ENCODE data around the gene BPI. TPM values are rescaled to one million over a fixed set of nuclear protein-coding genes. Genes with fewer than 3 reads are reported as not detected.

Gene BPI
- total RNA-seq, 4 donors from 2014 or later: not detected

GRCh38 chr20:38293491-38294065 is 10.4 kb upstream of the BPI start:
- WGBS, 2 donors (ENCODE audit: low coverage in 1 of 2): 63 to 89% methylated on average over 3 to 7 of the region's 7 CpGs
- Histone ChIP-seq H3K4me3 (no peak overlapping the region), H3K27me3 (peaks cover 17% of the 10 kb centered on the region), H3K36me3 (no peaks in the 10 kb centered on the region), H3K9me3 (no peaks in the 10 kb centered on the region), H3K27ac (no peak overlapping the region), H3K4me1 (no peaks in the 10 kb centered on the region)
- no peak for DNase-seq
- in situ Hi-C loops (cut with MboI; ENCODE audit: low pct_ligation_motif_present in 1 of 4, low pct_unique_long_range_greater_than_20kb in 1 of 4, low sequenced_read_pairs in 3 of 4) (no loop called here), intact Hi-C loops (cut with DNase I; ENCODE audit: low total_unique reads) (no loop called here)
- TF ChIP-seq POLR2A (IDR thresholded peaks at IDR 0.05) (no peak), CTCF (IDR thresholded peaks at IDR 0.05) (no peak), POLR2AphosphoS5 (IDR thresholded peaks at IDR 0.05) (no peak), EP300 (IDR thresholded peaks at IDR 0.05; ENCODE audit: low read depth) (no peak)

- WGBS, 2 donors (ENCODE audit: low coverage in 1 of 2): 79 to 100% methylated on average over 2 to 11 of the region's 11 CpGs
- H3K9me3 ChIP-seq: no peaks in the 10 kb centered on the region
- H3K4me1 ChIP-seq: peaks cover 0 to 3% (median 0%) of the 10 kb centered on the region in 4 donors
- no peak overlapping the region for H3K4me3 ChIP-seq
- in situ Hi-C loops (cut with MboI; ENCODE audit: low pct_ligation_motif_present in 1 of 4, low pct_unique_long_range_greater_than_20kb in 1 of 4, low sequenced_read_pairs in 3 of 4): no loop called here
- no peak for TF ChIP-seq CTCF (IDR thresholded peaks at IDR 0.05)
- TF ChIP-seq POLR2A (IDR thresholded peaks at IDR 0.05): no peak
- no peak for TF ChIP-seq EP300 (IDR thresholded peaks at IDR 0.05; ENCODE audit: low read depth)
- TF ChIP-seq POLR2AphosphoS5 (IDR thresholded peaks at IDR 0.05): no peak
- no peaks in the 10 kb centered on the region for H3K36me3 ChIP-seq
- peaks cover 17% of the 10 kb centered on the region for H3K27me3 ChIP-seq
- intact Hi-C loops (cut with DNase I; ENCODE audit: low total_unique reads): no loop called here
- no peak overlapping the region for H3K27ac ChIP-seq
- no peak for DNase-seq
These were observed 9.8 kb upstream of the BPI start for GRCh38 chr20:38294076-38294591.

- intact Hi-C loops (cut with DNase I; ENCODE audit: low total_unique reads) (no loop called here), in situ Hi-C loops (cut with MboI; ENCODE audit: low pct_ligation_motif_present in 1 of 4, low pct_unique_long_range_greater_than_20kb in 1 of 4, low sequenced_read_pairs in 3 of 4) (no loop called here)
- DNase-seq: no peak
- Histone ChIP-seq H3K9me3 (no peaks in the 10 kb centered on the region), H3K27me3 (peaks cover 6% of the 10 kb centered on the region), H3K4me1 (peaks cover 0 to 7% (median 0%) of the 10 kb centered on the region in 4 donors), H3K36me3 (no peaks in the 10 kb centered on the region), H3K4me3 (no peak overlapping the region), H3K27ac (no peak overlapping the region)
- WGBS, 2 donors (ENCODE audit: low coverage in 1 of 2): 82% methylated on average over 5 of the region's 5 CpGs; no CpG with 5 or more reads in 1 of the 2 donors
- TF ChIP-seq POLR2A (IDR thresholded peaks at IDR 0.05): no peak
- no peak for TF ChIP-seq CTCF (IDR thresholded peaks at IDR 0.05)
- no peak for TF ChIP-seq POLR2AphosphoS5 (IDR thresholded peaks at IDR 0.05)
- no peak for TF ChIP-seq EP300 (IDR thresholded peaks at IDR 0.05; ENCODE audit: low read depth)
These were observed 8.1 kb upstream of the BPI start for GRCh38 chr20:38295811-38296210.

- no peaks in the 10 kb centered on the region for H3K36me3 ChIP-seq
- H3K27ac ChIP-seq: no peak overlapping the region
- peaks cover 0 to 7% (median 0%) of the 10 kb centered on the region in 4 donors for H3K4me1 ChIP-seq
- H3K4me3 ChIP-seq: no peak overlapping the region
- H3K9me3 ChIP-seq: no peaks in the 10 kb centered on the region
- peaks cover 3% of the 10 kb centered on the region for H3K27me3 ChIP-seq
- DNase-seq: no peak
- WGBS, 2 donors (ENCODE audit: low coverage in 1 of 2): 68% methylated on average over 8 of the region's 11 CpGs; no CpG with 5 or more reads in 1 of the 2 donors
- intact Hi-C loops (cut with DNase I; ENCODE audit: low total_unique reads): no loop called here
- in situ Hi-C loops (cut with MboI; ENCODE audit: low pct_ligation_motif_present in 1 of 4, low pct_unique_long_range_greater_than_20kb in 1 of 4, low sequenced_read_pairs in 3 of 4): no loop called here
- TF ChIP-seq POLR2A (IDR thresholded peaks at IDR 0.05) (no peak), CTCF (IDR thresholded peaks at IDR 0.05) (no peak), POLR2AphosphoS5 (IDR thresholded peaks at IDR 0.05) (no peak), EP300 (IDR thresholded peaks at IDR 0.05; ENCODE audit: low read depth) (no peak)
These were observed 7.5 kb upstream of the BPI start for GRCh38 chr20:38296433-38296832.
